ENCODE measurements around the gene RNF225. TPM values are rescaled to one million over a fixed set of nuclear protein-coding genes. Genes with fewer than 3 reads are reported as not detected.
"Not testable (repeated sequence)": the region's sequence is repeated elsewhere in the genome, so short reads cannot be mapped to it uniquely, and the experiment has no call there.

The RNF225 gene
- total RNA-seq, 1 experiment from 2014 or later, result 0.20 TPM

DNA sequence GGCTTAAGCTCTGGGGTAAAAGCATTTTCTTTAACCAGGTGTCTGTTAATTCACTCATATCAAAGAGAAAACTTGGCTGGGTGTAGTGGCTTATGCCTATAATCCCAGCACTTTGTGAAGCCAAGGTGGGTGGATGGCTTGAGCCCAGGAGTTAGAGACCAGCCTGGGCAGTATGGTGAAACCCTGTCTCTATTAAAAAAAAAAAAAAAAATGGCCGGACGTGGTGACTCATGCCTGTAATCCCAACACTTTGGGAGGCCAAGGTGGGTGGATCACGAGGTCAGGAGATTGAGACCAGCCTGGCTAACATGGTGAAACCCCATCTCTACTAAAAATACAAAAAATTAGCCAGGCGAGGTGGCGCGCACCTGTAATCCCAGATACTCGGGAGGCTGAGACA is 18.7 kb upstream of the RNF225 start:
- H3K27me3 ChIP-seq; H3K27ac ChIP-seq; H3K4me1 ChIP-seq; DNase-seq; H3K4me3 ChIP-seq; H3K9me3 ChIP-seq (replicated peaks); H3K36me3 ChIP-seq: not testable (repeated sequence)

DNA sequence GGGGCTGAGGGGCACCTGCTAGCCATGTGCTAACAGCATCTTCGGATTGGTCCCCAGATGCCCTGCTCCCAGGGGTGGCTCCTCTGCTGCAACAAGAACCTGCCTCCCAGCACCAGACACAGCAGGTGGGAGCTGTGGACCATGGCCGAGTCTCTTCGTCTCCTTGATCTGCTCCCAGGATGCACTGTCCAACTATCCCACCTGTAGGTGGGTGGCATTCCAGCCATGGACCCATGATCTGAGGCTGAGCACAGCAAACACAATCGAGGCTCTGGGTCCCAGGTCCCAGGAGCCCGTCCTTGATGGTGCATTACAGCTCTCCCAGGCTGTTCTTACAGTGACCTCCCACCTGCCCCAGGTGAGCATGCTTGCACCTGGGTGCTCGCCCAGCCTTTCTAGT is 16.2 kb upstream of the RNF225 start:
- no peaks in the 10 kb centered on the region for H3K4me1 ChIP-seq
- H3K9me3 ChIP-seq (replicated peaks), result no peaks in the 10 kb centered on the region
- no peak for DNase-seq
- no peaks in the 10 kb centered on the region for H3K27me3 ChIP-seq
- no peak overlapping the region for H3K4me3 ChIP-seq
- H3K36me3 ChIP-seq, result no peaks in the 10 kb centered on the region
- no peak overlapping the region for H3K27ac ChIP-seq

DNA sequence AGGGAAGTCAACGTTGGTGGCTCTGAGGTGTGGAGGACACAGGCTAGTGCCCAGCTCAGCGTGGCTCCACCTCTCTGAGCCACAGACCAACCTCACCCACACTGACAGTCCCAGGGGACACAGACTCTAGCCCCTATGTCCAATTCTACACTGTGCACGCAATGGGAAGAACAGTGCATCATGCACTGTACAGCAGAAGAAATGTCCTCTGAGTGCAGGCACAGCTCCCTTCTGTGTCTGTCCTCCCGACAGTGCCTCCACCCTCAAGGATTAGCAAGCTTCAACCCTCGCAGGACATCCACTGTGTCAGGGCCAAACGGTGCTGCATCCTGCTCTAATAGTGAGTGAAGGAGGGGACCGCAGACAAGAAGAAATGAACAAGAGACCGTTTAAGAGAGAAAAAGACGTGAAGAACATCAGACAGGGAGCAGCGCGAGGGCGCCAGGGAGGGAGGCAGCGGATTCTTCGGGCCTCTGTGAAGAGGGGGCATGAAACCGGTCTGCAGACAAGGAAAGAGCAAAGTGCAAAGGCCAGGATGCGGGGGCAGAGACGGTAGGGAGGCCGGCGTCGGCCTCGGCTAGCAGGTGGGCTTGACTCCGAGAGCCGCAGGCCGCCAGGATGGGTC is 15.3 kb upstream of the RNF225 start:
- Histone ChIP-seq H3K27ac (peak overlapping the region; percentile 89), H3K36me3 (no peaks in the 10 kb centered on the region), H3K4me1 (no peaks in the 10 kb centered on the region), H3K4me3 (peak overlapping the region; percentile 86), H3K9me3 (replicated peaks) (no peaks in the 10 kb centered on the region), H3K27me3 (no peaks in the 10 kb centered on the region)
- no peak for DNase-seq

DNA sequence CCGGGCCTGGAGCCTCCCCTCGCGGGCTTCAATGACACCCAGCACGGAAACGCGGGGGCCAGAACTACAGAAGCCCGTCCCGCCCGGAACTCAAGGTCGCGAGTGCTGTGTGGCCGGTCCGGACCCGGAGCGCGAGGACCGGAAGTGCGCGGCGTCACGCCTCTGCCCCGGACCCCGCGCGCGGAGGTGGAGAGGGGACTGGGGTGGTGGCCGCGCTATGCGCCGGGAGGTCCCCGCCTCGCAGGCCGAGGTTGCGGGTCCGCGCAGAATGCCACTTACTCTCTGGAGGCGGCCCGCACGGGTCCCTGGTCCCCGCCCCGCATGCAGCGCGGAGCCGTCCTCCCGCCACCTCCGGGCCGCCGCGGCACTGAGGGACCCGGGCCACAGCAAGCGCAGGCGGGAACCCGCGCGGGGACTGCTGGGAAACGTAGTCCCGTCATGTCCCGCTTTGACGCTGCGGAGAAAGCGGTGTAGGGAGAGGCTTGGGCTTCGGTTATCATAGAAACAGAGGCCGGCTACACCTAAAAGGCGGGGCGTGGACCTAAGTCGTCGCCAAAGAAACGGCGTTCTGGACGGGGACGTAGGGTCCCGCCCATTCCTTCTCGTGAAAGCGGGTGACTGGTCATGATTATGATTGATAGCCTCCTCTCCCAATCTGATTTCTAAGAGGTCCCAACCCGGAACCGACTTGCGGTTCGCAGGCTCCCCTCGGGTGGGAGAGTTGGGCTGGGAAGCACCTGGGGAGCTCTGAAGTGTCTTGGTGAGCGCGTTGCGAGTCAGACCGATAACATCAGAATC is 14.6 kb upstream of the RNF225 start, which contains the start of gene ZNF837:
Gene ZNF837 (minus strand): TSS at position 369 of the 798 bp plus-strand sequence. CDS start 11,698 bp downstream, outside the sequence.
- Histone ChIP-seq H3K36me3 (no peaks in the 10 kb centered on the region), H3K27me3 (no peaks in the 10 kb centered on the region), H3K4me1 (no peaks in the 10 kb centered on the region; the same call in 1 of the 2 replicates), H3K9me3 (replicated peaks) (no peaks in the 10 kb centered on the region), H3K4me3 (peak within 1 kb of the TSS; percentile 86), H3K27ac (peak within 1 kb of the TSS; percentile 89)
- DNase-seq, result peak; percentile 99 to 100

DNA sequence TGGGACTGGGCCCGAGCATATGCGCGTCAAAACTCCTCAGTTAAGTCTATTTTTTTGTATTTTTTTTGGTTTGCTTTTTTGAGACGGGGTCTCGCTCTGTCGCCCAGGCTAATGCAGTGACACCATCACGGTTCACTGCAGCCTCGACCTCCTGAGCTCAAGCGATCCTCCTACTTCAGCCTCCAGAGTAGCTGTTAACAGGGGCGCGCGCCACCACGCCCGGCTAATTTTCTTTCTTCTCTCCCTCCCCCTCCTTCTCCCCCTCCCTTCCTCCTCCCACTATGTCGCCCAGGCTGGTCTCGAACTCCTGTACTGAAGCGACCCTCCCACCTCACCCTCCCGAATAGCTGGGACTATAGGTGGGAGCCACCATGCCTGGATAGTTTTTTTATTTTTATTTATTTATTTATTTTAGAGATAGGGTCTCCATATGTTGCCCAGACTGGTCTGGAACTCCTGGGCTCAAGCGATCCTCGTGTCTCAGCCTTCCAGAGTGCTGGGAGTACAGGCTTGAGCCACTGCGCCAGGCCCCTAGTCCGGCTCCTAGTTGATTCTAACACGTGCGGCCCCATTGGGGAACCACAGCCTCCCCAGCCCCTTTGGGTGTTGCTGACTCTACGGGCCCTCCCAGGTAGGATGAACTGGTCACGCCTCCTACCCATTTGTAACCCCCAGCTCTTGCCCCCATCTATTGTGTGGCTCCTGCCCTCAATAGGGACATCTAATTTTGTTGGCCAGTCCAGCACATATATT is 13.8 kb upstream of the RNF225 start:
- peak overlapping the region; percentile 86 for H3K4me3 ChIP-seq
- H3K36me3 ChIP-seq, result no peaks in the 10 kb centered on the region
- H3K27ac ChIP-seq, result no peak overlapping the region
- H3K27me3 ChIP-seq, result no peaks in the 10 kb centered on the region
- no peak for DNase-seq
- H3K9me3 ChIP-seq (replicated peaks), result no peaks in the 10 kb centered on the region
- no peaks in the 10 kb centered on the region; the same call in 1 of the 2 replicates for H3K4me1 ChIP-seq

DNA sequence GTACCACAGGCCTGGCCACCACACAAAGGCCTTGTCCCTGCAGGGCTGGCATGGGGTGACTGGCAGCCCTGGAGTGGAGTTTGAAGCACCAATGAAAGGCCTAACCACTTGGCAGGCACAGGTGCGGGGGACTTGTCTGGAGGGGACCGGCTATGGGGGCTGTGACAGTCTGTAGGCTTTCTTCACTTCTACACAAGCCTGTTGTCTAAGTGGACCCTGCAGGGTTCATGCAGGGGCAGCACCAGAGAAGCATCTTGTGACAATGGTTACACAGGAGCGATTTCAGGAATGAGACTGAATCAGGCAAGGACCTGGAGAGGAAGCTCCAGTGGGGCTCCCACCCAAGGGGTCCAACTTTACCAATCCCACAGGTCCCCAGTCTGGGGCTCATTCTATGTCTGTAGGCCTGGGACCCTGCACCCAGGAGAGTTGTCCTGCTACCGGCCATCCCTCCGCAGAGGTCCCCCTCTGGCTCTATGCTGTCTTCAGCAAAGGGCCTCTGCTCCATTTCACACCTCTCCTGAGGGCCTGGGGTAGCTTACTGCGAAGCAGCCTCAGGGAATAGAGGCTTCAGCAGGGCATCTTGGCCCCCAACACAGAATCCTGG is 12.4 kb upstream of the RNF225 start:
- H3K27ac ChIP-seq, result no peak overlapping the region
- DNase-seq, result no peak
- no peak overlapping the region for H3K4me3 ChIP-seq
- H3K27me3 ChIP-seq, result no peaks in the 10 kb centered on the region
- no peaks in the 10 kb centered on the region for H3K9me3 ChIP-seq (replicated peaks)
- H3K36me3 ChIP-seq, result peaks cover 2% of the 10 kb centered on the region
- peaks cover 2% of the 10 kb centered on the region; the same call in 1 of the 2 replicates for H3K4me1 ChIP-seq

DNA sequence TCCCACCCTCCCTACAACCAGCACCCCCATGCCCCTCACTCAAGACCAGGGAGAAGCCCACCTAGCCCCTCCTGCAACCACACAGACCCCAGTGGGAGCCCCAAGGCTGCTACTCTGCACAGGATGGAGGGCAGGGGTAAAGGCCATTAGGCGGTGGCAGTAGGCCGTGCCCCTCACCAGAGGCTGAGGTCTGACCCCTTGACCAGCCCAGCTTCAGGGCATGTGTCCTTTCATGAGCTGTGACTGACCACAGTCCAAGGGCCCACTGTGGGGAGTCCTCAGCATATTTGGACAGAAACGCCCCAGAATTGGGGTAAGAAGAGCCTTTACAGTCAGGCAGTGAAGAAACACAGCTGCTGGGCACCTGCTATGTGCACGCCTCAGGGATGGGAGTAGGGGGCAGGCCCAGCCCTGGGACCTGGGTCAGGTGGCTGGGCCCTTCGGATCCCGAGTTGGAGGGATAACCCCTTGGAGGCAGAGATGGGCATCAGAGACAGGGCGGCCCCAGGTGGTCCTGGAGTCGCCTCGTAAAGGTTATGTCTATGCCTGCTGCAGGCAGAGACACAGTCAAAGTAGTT is 10.1 kb upstream of the RNF225 start:
- Histone ChIP-seq H3K4me3 (peak overlapping the region; percentile 80; the same call in 1 of the 2 replicates), H3K9me3 (replicated peaks) (no peaks in the 10 kb centered on the region), H3K36me3 (peaks cover 25% of the 10 kb centered on the region), H3K27me3 (no peaks in the 10 kb centered on the region), H3K27ac (no peak overlapping the region), H3K4me1 (peaks cover 3% of the 10 kb centered on the region; the same call in 1 of the 2 replicates)
- no peak for DNase-seq

DNA sequence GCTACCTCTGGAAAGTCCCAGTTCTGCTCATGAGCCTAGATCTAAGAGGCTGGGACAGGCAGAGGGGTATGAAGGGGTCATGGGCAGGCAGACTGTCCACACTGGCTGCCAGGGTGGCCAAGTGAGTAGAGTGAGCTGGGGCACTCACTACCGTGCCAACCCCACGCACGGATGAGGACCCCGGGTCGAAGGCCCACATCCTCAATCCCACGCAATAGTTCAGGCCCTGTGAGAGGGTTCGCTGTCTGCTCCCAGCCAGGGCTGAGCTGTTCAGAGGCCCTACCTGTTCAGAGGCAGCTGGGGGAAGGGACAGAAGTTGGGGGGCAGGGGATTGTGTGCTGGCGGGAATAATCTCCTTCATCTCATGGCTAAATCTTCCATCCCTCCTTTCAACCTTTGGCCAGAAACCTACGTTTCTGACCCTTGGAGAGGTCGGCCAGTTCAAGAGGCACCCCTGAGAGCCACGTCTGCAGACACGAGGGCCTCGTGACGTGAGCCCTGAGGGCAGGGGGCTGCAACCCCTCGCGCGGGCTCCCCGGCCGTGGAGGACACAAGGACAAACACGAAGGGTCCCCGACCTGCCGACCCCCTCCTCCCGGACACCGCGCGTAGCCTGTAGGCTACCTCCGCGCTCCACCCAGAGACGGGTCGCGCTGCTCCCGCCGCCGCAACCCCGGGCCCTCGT is 9.4 kb upstream of the RNF225 start:
- Histone ChIP-seq H3K4me1 (peaks cover 3% of the 10 kb centered on the region; the same call in 1 of the 2 replicates), H3K9me3 (replicated peaks) (no peaks in the 10 kb centered on the region), H3K4me3 (peak overlapping the region; percentile 80), H3K27ac (peak overlapping the region; percentile 87), H3K36me3 (peaks cover 32% of the 10 kb centered on the region), H3K27me3 (no peaks in the 10 kb centered on the region)
- DNase-seq, result no peak

DNA sequence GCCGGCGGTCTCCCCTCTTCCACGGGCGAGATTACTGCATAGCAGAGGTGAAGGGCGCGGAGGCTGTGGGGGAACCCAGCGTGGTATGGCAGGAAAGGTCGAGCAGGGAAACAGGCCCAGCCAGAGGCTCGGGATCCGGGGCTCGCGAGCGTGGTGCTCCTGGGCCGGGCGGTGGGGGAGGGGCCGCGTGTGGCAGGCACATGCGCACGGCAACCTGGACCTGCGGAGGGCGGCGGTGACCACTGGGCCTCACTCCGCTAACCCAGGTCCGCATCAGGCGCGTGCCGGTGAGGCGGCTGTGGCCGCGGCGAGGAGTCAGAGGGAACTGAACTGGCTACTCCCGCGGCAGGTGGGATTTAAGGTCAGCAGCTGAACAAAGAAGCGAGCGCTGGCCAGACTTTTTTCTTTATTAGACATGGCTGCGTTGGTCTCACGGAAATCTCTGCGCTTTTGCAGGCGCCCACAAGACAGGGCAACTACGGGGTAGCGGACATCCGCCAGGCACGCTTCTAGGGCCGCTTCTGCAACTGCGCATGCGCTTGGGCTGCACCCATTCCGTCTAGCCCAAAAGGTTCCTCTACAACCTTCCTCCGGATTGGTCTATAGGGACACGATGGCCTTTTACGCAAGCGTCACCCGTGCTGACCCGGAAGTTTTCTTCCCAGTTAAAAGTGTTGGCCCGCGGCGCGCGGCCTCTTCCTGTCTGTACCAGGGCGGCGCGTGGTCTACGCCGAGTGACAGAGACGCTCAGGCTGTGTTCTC is 8.7 kb upstream of the RNF225 start, which contains the start of gene RPS5:
Gene RPS5 (plus strand): TSS at position 694 of the 762 bp plus-strand sequence. CDS start 869 bp downstream, outside the sequence.
- Histone ChIP-seq H3K27ac (peak within 1 kb of the TSS; percentile 87), H3K4me1 (peaks cover 3% of the 10 kb centered on the region; the same call in 1 of the 2 replicates)

DNA sequence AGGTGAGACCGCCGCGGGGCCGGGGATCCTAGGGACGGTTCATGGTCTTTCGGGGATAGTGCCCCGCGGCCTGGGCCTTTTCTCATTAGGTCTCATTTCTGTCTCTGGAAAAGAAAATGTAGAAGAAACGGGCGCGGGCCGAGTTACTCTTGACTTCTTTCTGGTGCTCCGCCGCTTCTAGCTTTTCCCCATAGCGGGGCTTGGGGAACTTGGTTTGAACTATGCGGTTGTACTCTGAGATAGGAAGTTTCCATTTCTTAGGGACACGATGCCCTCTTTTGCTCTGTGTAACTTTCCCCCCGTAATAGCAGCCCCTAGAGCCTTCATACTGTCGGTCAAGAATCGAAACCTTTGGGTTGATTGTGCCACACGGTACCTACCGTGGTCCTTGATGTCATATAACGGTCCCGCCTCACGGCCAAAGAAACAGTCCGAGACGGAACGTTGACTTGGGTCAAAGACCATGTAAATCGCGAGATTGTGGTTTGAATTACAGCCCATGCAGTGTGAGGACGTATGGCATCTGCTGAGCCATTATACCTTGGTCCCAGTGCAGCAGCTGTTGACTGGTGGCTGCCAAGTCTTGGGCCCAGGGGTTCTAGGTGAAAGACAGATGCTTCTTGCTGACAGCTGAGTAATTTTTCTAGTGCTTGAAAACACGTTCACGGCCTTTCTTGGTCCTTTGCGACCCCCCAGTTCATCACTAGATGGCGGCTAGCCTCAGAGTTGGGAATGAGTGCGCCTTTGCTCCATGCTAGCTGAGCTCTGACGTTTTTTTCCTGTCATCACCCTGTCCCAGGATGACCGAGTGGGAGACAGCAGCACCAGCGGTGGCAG is 7.9 kb upstream of the RNF225 start:
- DNase-seq, result peak; percentile 55 to 59
- H3K9me3 ChIP-seq (replicated peaks), result no peaks in the 10 kb centered on the region
- H3K4me3 ChIP-seq, result peak overlapping the region; percentile 80
- peaks cover 3% of the 10 kb centered on the region; the same call in 1 of the 2 replicates for H3K4me1 ChIP-seq
- H3K27me3 ChIP-seq, result no peaks in the 10 kb centered on the region
- peaks cover 45% of the 10 kb centered on the region for H3K36me3 ChIP-seq
- H3K27ac ChIP-seq, result peak overlapping the region; percentile 87

More for the DNA sequence above, 8.7 kb upstream of the RNF225 start, which contains the start of gene RPS5:
- DNase-seq, result peak; percentile 97 to 99
- Histone ChIP-seq H3K9me3 (replicated peaks) (no peaks in the 10 kb centered on the region), H3K4me3 (peak within 1 kb of the TSS; percentile 80), H3K36me3 (peaks cover 37% of the 10 kb centered on the region), H3K27me3 (no peaks in the 10 kb centered on the region)

DNA sequence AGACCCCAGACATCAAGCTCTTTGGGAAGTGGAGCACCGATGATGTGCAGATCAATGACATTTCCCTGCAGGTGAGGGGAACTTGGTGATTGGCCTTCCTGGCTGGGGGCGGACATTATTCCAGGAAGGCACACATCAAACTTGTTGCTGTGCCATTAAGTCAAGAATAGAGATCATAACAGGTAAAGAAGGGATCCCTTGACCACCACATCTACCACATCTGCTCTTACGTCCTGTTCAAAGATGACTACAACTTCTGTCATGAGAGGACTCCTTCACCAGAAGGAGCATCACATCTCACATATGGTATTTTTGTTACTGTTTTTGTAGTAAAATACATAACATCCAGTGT is 7.3 kb upstream of the RNF225 start:
- peak overlapping the region; percentile 80 for H3K4me3 ChIP-seq
- H3K9me3 ChIP-seq (replicated peaks), result no peaks in the 10 kb centered on the region
- DNase-seq, result no peak
- H3K27me3 ChIP-seq, result no peaks in the 10 kb centered on the region
- peaks cover 51% of the 10 kb centered on the region for H3K36me3 ChIP-seq
- peak overlapping the region; percentile 87 for H3K27ac ChIP-seq
- peaks cover 3% of the 10 kb centered on the region; the same call in 1 of the 2 replicates for H3K4me1 ChIP-seq

DNA sequence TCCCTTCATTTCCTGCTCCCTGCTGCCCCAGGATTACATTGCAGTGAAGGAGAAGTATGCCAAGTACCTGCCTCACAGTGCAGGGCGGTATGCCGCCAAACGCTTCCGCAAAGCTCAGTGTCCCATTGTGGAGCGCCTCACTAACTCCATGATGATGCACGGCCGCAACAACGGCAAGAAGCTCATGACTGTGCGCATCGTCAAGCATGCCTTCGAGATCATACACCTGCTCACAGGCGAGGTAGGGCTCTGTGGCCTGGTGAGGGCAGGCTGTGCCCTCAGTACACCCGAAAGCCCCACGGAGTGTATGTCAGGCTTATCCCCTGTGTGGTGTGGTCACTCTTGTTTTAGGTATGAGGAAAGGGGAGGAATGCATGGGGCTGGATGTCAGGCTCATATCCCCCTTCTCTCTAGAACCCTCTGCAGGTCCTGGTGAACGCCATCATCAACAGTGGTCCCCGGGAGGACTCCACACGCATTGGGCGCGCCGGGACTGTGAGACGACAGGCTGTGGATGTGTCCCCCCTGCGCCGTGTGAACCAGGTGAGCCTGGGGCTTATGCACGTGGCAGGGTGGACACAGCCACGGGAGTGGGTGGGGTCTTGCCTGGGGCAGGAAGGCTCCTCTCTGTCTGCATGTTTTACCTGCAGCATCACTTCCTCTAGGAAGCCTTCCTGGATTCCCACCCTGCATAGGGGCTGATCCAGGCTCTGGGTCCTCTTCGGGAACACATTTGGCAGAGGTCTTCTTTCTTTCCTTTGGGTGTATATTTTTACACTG is 2.3 kb upstream of the RNF225 start:
- Histone ChIP-seq H3K36me3 (peaks cover 78% of the 10 kb centered on the region), H3K9me3 (replicated peaks) (no peaks in the 10 kb centered on the region), H3K4me3 (no peak overlapping the region), H3K4me1 (peaks cover 1% of the 10 kb centered on the region; the same call in 1 of the 2 replicates), H3K27me3 (no peaks in the 10 kb centered on the region), H3K27ac (no peak overlapping the region)
- DNase-seq, result no peak

Data from SJCRH30 (cell line).